Activated T-cell treated with anti-CD3 and anti-CD28 coated beads, Interleukin-2, amount 50 U/mL, for 4 hours (primary cell): ENCODE results near the gene MDH2. TPM values are rescaled to one million over a fixed set of nuclear protein-coding genes. Genes with fewer than 3 reads are reported as not detected.
"Not testable (repeated sequence)": the region's sequence is repeated elsewhere in the genome, so short reads cannot be mapped to it uniquely, and the experiment has no call there.

Source experiments
- ATAC-seq, 2 donors: fragments of 200-7000 bp; cut with Tn5 transposase; one replicate each; pipeline ENCODE4 v1.10.0; 2021
- DNase-seq: peaks from one replicate; pipeline ENCODE4 v3.0.0-alpha.2; 2020
- H3K27me3 Mint-ChIP-seq: one replicate; pipeline ENCODE4 v1.8.0; 2021; ENCODE audit warnings: low read depth, mixed read lengths
- H3K36me3 Mint-ChIP-seq: one replicate; pipeline ENCODE4 v1.8.0; 2022; ENCODE audit warnings: mixed read lengths; ENCODE audit not compliant: insufficient read depth
- H3K4me1 Mint-ChIP-seq: one replicate; pipeline ENCODE4 v1.8.0; 2021; ENCODE audit warnings: low read depth, mixed read lengths
- H3K4me3 Mint-ChIP-seq: one replicate; pipeline ENCODE4 v1.8.0; 2021; ENCODE audit warnings: mild to moderate bottlenecking, moderate library complexity, mixed read lengths
- H3K9me3 Mint-ChIP-seq: one replicate; pipeline ENCODE4 v1.8.0; 2021; ENCODE audit warnings: mixed read lengths
- total RNA-seq, 3 donors: library from RNA; stranded (reverse); gene quantifications; one replicate each; pipeline ENCODE4 v1.2.1, GENCODE V29; 2021

MDH2 gene
- total RNA-seq, 3 donors from 2014 or later, result 274 to 310 (median 296) TPM

- Mint-ChIP-seq H3K4me1 (peaks cover 12% of the 10 kb centered on the region), H3K4me3 (no peak overlapping the region), H3K36me3 (peaks cover 15% of the 10 kb centered on the region), H3K27me3 (no peaks in the 10 kb centered on the region), H3K9me3 (no peaks in the 10 kb centered on the region)
- DNase-seq (no peak), ATAC-seq (no peak)
These were observed 25.7 kb upstream of the MDH2 start for GRCh38 chr7:76022026-76022780.

GRCh38 chr7:76023002-76023401 lies 24.9 kb upstream of the MDH2 start:
- H3K36me3 Mint-ChIP-seq, result peaks cover 13% of the 10 kb centered on the region
- ATAC-seq (no peak), DNase-seq (no peak)
- peaks cover 12% of the 10 kb centered on the region for H3K4me1 Mint-ChIP-seq
- H3K9me3 Mint-ChIP-seq, result no peaks in the 10 kb centered on the region
- no peaks in the 10 kb centered on the region for H3K27me3 Mint-ChIP-seq
- no peak overlapping the region for H3K4me3 Mint-ChIP-seq

GRCh38 chr7:76029682-76030081 lies 18.2 kb upstream of the MDH2 start:
- not testable (repeated sequence) for DNase-seq, H3K9me3 Mint-ChIP-seq, ATAC-seq, H3K4me1 Mint-ChIP-seq, H3K4me3 Mint-ChIP-seq, H3K27me3 Mint-ChIP-seq
- H3K36me3 Mint-ChIP-seq, result peaks cover 10% of the 10 kb centered on the region

GRCh38 chr7:76031964-76032363 lies 15.9 kb upstream of the MDH2 start:
- DNase-seq (no peak), ATAC-seq (no peak)
- H3K27me3 Mint-ChIP-seq, result no peaks in the 10 kb centered on the region
- no peak overlapping the region for H3K4me3 Mint-ChIP-seq
- H3K9me3 Mint-ChIP-seq, result no peaks in the 10 kb centered on the region
- H3K36me3 Mint-ChIP-seq, result peaks cover 7% of the 10 kb centered on the region
- peaks cover 4% of the 10 kb centered on the region for H3K4me1 Mint-ChIP-seq

- H3K27me3 Mint-ChIP-seq, result no peaks in the 10 kb centered on the region
- H3K4me3 Mint-ChIP-seq, result no peak overlapping the region
- no peaks in the 10 kb centered on the region for H3K9me3 Mint-ChIP-seq
- no peak for ATAC-seq
- DNase-seq, result no peak
- H3K4me1 Mint-ChIP-seq, result peaks cover 4% of the 10 kb centered on the region
- peaks cover 5% of the 10 kb centered on the region for H3K36me3 Mint-ChIP-seq
These were observed 10.6 kb upstream of the MDH2 start for GRCh38 chr7:76037310-76037709.

- ATAC-seq (no peak), DNase-seq (no peak)
- Mint-ChIP-seq H3K9me3 (no peaks in the 10 kb centered on the region), H3K27me3 (no peaks in the 10 kb centered on the region), H3K4me3 (no peak overlapping the region), H3K4me1 (peaks cover 10% of the 10 kb centered on the region), H3K36me3 (peaks cover 11% of the 10 kb centered on the region)
These were observed 7.8 kb upstream of the MDH2 start for GRCh38 chr7:76040126-76040525.

- DNase-seq (no peak), ATAC-seq (no peak)
- peaks cover 26% of the 10 kb centered on the region for H3K4me1 Mint-ChIP-seq
- H3K4me3 Mint-ChIP-seq, result no peak overlapping the region
- no peaks in the 10 kb centered on the region for H3K27me3 Mint-ChIP-seq
- no peaks in the 10 kb centered on the region for H3K9me3 Mint-ChIP-seq
- H3K36me3 Mint-ChIP-seq, result peaks cover 15% of the 10 kb centered on the region
These were observed 3.5 kb upstream of the MDH2 start for GRCh38 chr7:76044375-76044865.

- ATAC-seq, result peak in 1 of 2 donors; percentile 2
- Mint-ChIP-seq H3K36me3 (peaks cover 24% of the 10 kb centered on the region), H3K4me3 (peak overlapping the region; percentile 98), H3K27me3 (no peaks in the 10 kb centered on the region), H3K9me3 (no peaks in the 10 kb centered on the region), H3K4me1 (peaks cover 47% of the 10 kb centered on the region)
- no peak for DNase-seq
These were observed 548 bp upstream of the MDH2 start for GRCh38 chr7:76047305-76047810.

- DNase-seq (peak; percentile 15), ATAC-seq (peak in 1 of 2 donors; percentile 5)
- peaks cover 28% of the 10 kb centered on the region for H3K36me3 Mint-ChIP-seq
- peak overlapping the region; percentile 98 for H3K4me3 Mint-ChIP-seq
- H3K27me3 Mint-ChIP-seq, result no peaks in the 10 kb centered on the region
- H3K9me3 Mint-ChIP-seq, result no peaks in the 10 kb centered on the region
- H3K4me1 Mint-ChIP-seq, result peaks cover 48% of the 10 kb centered on the region
These were observed 722 bp downstream of the MDH2 start for GRCh38 chr7:76048668-76048988.

- Mint-ChIP-seq H3K4me1 (peaks cover 47% of the 10 kb centered on the region), H3K4me3 (peak overlapping the region; percentile 98), H3K36me3 (peaks cover 28% of the 10 kb centered on the region), H3K9me3 (no peaks in the 10 kb centered on the region), H3K27me3 (no peaks in the 10 kb centered on the region)
- ATAC-seq (no peak), DNase-seq (no peak)
These were observed 1.4 kb downstream of the MDH2 start for GRCh38 chr7:76049295-76049694.

GRCh38 chr7:76050545-76050944 lies 2.6 kb downstream of the MDH2 start:
- Mint-ChIP-seq H3K27me3 (no peaks in the 10 kb centered on the region), H3K9me3 (no peaks in the 10 kb centered on the region), H3K4me3 (peak overlapping the region; percentile 14), H3K36me3 (peaks cover 26% of the 10 kb centered on the region), H3K4me1 (peaks cover 37% of the 10 kb centered on the region)
- no peak for ATAC-seq
- no peak for DNase-seq

- H3K27me3 Mint-ChIP-seq, result no peaks in the 10 kb centered on the region
- DNase-seq (no peak), ATAC-seq (no peak)
- H3K9me3 Mint-ChIP-seq, result no peaks in the 10 kb centered on the region
- no peak overlapping the region for H3K4me3 Mint-ChIP-seq
- peaks cover 33% of the 10 kb centered on the region for H3K4me1 Mint-ChIP-seq
- H3K36me3 Mint-ChIP-seq, result peaks cover 26% of the 10 kb centered on the region
These were observed 3.9 kb downstream of the MDH2 start for GRCh38 chr7:76051840-76052239.

GRCh38 chr7:76052681-76053080 lies 4.8 kb downstream of the MDH2 start:
- not testable (repeated sequence) for DNase-seq, H3K27me3 Mint-ChIP-seq, H3K9me3 Mint-ChIP-seq, H3K4me3 Mint-ChIP-seq, ATAC-seq
- Mint-ChIP-seq H3K36me3 (peaks cover 30% of the 10 kb centered on the region), H3K4me1 (peaks cover 33% of the 10 kb centered on the region)

- DNase-seq, result no peak
- peaks cover 36% of the 10 kb centered on the region for H3K36me3 Mint-ChIP-seq
- no peaks in the 10 kb centered on the region for H3K9me3 Mint-ChIP-seq
- no peaks in the 10 kb centered on the region for H3K27me3 Mint-ChIP-seq
- ATAC-seq, result no peak
- H3K4me3 Mint-ChIP-seq, result no peak overlapping the region
- H3K4me1 Mint-ChIP-seq, result peaks cover 30% of the 10 kb centered on the region
These were observed 5.6 kb downstream of the MDH2 start for GRCh38 chr7:76053461-76053860.
